Measurements from ENCODE around the gene PABPN1L.

Gene PABPN1L

DNA sequence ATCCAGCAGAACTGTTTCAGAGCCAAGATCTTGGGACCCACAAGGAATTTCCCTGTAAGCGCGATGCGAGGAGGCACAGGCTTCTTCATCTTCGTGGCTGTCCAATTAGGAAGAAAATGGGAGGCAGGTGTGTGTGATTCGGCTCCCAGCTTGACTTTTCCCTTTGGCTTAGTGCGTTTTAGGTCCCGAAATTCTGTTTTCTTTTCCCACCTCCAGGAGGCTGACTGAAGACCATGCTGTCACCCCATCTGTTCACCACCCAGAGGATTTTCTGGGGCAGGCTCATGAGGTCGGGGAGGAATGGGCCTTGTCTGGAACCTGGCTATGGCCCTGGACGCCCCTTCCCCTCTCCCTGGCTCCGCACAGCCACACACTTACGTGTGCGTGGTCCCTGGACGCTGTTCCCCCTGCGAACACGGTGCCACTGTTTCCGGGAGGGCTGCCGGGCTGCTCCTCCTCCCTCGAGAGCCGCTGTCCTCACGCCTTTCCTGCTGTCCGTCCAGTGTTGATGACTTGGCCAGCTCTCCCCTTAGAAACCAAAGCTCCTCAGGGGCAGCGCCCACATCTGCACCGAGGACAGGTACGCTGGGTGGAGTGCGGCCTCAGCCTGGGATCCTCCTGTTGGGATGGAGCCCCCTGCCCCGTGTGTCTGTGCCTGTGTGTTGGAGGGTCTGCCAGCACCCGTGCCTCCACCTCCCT is 2.7 kb upstream of the PABPN1L start:
- DNase-seq (ENCODE audit: low spot score) = no peak

DNA sequence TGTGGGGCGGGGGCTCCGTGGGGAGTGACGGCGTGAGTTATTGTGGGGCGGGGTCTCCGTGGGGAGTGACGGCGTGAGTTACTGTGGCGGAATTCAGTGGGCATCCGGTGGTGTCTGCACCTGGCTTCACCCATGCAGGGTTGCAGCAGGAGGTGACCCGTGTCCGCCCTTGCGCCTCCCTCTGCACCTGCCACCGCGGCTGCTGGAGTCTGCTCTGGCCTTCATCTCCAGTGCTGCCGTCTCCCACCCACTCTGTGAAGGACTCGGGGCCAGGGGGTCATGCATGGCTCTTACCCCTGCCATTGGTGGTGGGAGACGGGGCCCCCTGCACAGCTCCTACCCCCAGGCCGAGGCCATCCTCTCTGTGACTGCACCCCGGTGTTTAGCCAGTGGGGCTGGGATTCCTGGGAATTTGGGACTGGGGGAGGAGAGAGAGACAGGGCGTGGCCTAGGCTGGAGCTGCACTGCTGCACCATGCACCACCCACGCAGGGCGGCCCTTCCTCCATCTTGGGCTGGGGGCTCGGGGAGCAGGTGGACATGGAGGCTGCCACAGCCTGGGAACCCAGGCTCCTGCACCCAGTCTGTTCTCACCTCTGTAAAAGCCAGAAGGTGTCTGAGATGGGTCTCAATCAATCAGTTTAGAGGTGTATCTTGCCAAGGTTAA is 1.3 kb upstream of the PABPN1L start:
- no peak for DNase-seq (ENCODE audit: low spot score)

DNA sequence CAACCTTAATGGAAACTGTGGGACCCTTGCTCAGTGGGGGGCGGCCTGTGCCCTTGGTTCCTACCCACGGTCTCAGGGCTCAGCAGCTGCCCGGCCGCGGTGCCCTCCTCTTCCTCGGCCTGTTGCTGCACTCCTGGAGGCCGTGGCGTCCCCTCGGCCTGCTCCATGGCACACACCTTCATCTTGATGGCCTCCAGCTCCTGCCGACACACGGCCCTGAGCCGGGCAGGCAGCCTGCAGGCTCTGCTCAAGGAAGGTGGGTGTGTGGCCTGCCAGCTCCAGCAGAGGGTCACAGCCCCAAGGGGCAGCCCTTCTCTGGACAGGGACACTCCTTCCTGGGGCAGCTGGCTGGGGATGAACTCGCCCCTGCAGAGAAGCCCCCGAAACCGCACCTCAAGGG is 718 bp downstream of the PABPN1L start:
- no peak for DNase-seq (ENCODE audit: low spot score)

DNA sequence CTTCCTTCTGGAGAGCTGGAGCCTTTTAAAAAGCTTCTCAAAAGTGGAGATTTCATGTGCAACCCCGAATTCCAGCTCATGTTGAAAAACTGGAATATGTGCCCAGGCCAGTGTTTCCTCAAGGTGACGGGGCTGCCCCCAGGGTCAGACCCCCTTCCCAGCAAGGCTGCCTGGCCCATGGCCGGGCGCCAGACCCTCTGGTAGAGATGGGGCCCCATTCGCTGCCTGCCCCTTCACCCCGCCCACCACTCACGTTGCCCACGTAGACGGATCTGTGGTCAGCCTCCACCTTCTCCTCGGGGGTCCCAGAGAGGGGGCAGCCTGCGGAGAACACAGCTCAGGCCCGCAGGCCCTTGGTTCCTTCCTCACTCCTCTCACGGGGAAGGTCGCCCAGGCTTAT is 1.1 kb downstream of the PABPN1L start:
- DNase-seq (ENCODE audit: low spot score) = no peak

DNA sequence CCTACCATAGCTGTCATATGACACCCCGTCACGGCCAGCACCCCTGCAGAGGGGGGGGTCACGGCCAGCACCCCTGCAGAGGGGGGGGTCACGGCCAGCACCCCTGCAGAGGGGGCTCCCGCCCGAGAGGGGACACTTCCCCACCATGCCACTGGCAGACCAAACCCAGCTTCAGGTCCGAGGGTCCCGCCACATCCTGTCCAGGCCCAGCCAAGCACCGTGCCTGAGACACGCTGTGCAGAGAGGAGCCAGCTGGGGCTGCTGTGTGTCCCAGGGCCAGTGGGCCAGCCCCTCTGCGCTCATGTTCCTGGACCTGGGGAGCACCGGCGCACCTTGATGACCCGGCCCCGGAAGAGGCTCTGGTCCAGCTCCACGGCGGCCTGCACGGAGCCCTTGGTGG is 1.9 kb downstream of the PABPN1L start:
- DNase-seq (ENCODE audit: low spot score) = no peak

DNA sequence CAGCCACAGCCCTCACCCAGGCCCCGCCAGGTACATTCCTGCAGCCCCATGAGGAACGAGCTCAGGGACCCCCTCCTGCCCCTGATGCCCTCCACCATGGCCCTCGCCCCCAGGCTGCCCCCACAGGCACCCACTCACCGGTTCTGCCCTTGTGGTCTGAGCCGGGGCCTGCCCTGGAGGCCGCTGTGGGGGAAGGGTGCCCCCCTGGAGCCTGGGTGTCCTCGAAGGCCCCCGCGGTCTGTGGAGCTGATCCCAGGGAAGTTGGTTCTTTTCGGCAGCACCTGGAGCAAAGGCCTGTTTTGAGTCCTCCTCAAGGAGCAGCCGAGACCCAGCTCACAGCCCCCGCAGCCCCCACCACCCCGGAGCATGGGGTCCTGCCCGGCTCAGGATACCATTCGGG is 2.4 kb downstream of the PABPN1L start:
- no peak for DNase-seq (ENCODE audit: low spot score)

DNA sequence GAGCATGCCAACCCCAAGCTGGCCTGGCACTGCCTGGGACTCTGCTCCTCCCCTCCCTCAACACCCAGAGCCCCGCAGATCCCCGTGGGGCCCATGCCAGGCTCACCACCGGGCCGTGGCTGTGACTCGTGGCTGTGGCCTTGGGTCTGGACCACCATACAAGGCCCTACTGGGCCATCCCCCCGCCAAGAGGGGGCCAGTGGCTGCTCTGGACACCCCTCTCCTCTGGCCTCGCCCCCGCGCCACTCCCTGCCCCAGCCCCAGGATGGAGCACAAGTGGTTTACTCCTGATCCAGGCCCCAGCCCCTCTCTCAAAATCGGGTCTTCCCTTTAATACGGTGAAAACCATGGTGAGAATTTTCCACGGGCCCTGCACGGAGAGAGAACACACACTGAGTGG is 3.0 kb downstream of the PABPN1L start:
- no peak for DNase-seq (ENCODE audit: low spot score)

DNA sequence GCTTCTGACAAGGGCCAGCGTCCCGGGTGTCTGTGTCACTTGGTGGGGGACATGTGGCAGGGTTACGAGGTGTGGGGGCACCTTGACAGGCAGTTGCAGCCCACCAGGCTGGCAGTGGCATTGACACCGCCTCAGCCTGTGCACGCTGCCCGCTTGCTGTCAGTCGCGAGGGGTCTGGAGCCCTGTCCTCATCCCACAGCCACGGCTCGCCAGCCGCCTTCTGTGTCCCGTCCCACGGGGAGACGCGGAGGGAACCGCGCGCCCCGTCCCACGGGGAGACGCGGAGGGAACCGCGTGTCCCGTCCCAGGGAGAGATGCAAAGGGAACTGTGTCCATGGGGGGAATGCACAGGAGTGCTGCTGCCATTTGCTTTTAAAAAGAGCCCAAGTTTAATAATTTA is 3.5 kb downstream of the PABPN1L start:
- DNase-seq (ENCODE audit: low spot score) = no peak

DNA sequence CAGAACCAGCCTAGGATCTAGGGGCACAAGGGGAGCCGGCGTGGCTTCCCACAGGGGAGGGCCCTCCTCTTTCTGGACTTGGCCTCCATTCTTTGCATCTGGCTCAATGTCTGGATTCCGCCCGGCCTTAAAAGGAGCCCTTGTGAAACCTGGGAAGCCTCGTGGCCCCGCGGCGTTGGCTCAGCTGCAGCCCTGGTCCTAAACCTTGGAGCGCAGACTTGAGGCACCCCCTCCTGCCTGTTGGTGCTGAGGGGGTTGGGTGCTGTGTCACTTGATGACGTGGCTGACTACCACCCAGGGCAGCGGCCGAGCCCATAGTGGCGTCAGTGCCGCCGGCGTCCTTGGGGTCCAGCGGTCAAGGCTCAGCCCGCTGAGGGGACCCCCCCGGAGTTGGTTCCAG is 5.1 kb downstream of the PABPN1L start:
- DNase-seq (ENCODE audit: low spot score) = no peak

DNA sequence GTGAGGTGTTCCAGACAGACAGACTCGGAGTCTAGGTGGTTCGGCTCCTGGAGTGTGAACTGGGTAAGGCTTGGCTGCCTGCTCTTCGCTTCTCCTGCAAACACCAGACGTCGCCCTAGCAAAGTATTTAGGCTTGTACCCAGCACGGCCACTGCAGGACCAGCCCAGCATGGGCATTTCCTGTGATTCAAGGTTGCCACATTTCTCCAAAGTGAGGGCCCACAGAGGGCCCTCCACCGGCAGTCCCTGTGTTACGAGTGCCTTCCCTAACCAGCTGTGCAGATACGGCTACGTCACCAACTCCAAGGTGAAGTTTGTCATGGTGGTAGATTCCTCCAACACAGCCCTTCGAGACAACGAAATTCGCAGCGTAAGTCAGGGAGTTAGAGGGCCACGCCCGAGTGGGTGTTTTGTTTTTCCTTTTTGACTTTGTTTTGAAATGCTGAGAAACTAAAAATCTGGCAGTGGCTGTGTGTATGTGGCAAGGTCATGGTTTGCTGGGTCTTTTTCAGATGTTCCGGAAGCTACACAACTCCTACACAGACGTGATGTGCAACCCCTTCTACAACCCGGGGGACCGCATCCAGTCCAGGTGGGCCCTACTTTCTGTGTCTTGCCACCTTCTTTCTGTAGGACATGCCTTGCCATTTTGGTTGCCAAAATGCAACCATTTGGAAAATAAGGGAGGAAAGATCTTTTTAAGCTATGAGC is 6.9 kb downstream of the PABPN1L start:
- no peak for DNase-seq (ENCODE audit: low spot score)

DNA sequence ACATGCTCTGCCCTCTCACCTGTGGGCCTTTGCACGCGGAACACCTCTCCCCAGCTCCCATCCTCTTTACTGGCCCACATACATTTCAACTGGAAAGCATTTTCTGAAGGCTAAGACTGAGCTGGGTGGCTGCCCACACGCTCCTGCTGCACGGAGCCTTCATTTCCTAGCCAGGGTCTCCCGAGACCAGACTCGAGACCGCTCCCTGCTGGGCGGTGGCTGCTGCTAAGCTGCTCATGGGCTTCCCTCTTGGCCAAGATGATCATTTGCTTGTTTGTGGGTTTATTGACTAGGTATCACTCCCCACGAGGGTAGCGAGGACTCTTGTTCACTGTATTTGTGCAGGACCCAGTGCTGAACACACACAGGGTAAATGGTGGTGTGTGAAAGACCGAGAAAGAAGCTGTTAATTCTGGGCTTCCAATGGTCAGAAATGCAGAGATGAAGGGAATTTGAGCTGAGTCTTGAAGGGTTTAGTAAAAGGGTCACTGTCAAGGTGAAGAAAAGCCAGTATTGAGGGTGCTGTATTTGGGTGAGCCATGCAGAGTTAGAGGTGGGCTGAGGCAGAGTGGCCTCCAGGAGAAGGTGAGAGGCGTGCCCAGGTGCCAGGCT is 8.6 kb downstream of the PABPN1L start:
- DNase-seq (ENCODE audit: low spot score) = peak; percentile 85

DNA sequence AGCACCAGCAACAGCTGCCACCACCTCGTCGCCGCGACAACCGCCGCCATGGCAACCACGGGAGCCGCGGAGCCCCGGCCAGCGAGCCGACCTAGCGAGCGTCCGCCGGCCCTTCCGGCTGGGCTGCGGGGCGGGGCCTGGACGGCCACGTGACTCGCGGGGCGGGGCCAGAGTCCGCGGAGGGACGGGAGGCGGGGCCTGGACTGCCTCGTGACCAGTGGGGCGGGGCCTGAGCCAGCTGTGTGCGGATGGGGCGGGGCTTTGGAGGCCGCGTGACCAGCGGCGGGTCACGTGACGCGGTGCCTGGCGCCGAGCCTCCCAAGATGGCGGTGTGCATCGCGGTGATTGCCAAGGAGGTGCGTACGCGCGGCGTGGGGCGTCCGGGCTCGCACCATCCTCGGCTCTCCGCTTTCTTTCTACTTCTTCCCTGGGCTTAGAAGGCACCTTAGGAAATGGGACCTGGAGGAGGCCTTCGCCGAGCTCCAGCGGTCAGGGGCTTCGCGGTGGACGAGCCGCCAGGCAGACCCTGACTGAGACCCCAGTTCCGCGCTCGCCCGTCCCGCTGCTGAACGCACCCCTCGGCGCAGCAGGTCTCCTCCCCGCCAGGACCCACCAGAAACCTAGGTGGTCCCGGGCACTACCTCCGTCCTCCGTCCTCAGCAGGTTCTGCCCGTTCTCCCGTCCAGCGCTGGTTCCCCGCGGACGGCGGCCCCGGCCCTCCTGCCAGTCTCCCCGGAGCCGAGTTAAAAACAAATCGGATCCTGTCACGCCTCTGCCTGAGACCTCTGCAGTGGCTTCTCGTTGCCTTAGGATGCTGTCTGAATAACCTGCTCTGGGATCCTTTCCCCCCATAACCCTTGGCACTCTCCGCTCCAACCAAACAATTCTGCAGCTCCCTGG is 9.4 kb downstream of the PABPN1L start, which contains the start of the genes GALNS and TRAPPC2L:
Gene GALNS, minus strand, starts transcription at position 120 of the 900 bp plus-strand sequence. Its CDS starts 70 bp downstream, at position 50.
Gene TRAPPC2L, plus strand, starts transcription at position 300 of the 900 bp plus-strand sequence. Its CDS starts 24 bp downstream, at position 324.
- peak; percentile 96 for DNase-seq (ENCODE audit: low spot score)

DNA sequence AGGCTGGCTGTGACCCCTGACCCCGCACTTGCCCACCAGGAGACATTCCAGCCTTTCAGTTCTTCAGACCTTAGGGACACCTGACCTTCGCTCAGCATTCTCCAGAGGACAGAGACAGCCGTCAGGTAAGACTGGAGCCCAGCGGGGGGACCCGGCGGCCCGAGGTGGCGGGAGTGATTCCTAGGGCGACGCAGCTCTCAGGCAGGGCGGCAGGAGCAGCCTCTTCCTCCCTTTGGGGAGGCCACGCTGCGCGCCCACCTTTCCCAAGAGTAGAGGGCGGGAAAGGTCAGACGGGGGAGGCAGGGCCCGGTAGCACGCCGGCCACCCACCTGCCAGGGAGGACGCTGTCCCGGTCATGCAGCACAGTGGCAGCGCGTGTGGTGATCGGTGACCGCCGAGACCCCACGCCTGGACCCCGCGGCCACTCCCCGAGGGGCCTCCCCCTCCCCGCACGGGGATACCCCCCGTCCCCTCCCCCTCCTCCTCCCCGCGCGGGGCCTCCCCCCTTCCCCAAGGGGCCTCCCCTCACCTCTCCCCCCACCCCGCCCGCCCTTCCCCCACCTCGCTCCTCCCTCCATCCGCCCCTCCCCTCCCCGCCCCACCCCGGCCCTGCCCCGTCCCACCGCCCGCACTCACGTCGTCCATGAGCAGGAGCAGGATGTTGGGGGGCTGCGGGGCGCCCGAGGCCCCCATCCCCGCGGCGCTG is 10.2 kb downstream of the PABPN1L start:
- no peak for DNase-seq (ENCODE audit: low spot score)

DNA sequence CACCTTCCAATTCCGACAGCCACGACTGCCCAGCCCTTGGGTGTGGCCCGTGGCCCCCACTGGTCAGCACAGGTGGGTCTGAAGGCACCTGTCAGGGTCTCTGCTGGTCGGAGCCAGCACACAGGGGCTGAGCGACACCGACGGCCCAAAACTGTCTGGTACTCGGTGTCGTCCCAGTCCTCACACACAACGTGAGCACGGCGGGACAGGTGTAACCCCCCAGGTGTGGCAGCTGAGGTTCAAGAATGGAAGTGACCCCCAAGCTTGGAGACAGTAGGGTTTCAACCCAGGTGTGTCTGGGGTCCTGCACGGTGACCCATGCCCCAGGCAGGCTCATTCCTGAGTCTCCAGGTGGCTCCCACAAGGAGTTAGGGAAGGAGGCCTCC is 10.7 kb downstream of the PABPN1L start:
- DNase-seq (ENCODE audit: low spot score) = no peak

DNA sequence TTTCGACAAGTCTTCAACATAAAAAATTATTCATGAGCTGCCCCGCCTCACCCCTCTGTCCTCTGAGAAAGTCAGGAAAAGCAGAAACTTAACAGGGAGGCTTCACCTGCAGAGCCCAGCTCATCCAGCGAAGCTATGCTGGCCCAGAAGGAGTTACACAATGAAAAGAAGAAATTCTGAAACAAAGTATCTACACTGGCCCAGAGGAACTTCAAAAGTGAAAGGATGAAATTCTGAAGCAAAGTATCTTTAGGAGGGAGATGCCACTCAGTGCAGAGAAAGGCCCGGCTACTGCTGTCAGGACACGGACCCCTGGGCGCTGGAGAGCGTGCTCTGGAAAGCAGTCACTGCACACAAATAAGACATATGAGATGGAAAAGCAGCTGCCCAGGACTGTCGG is 11.3 kb downstream of the PABPN1L start:
- DNase-seq (ENCODE audit: low spot score) = no peak

DNA sequence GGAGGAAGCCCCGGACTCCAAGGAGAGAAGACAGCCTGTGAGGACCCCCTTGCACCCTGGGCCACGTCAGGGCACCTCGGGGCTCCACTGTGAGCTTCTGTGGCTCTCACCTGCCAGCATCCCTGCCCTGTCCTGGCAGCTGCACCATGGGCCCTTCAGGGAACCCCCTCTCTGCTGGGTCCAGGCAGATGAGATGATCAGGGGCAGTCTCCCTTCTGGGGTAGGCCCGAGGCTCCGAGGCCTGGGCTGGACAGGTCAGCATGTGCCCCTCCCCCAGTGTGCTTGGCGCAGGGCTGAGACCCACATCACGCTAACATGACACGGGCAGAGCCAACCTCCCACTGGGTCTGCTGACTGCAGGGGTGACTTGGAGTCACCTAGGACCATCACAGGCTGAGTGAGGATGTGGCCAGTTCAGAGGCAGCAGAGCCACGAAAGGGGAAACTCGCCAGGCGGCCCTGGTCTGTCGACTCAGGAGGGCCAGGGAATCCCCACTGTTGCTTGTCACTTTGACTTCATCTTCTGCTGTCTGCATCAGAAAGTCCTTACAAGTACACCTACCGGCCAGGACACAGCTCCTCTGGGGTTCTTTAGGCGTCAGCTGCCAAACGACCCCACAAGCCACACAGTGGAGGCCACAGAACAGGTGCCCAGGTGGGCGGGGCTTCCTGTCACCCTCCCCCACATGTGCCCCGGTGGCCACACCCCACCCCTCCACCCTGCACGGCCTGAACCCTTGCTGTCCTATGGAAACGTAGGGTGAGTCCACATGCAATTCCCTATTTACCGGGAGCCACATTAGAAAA is 12.0 kb downstream of the PABPN1L start:
- DNase-seq (ENCODE audit: low spot score) = no peak

DNA sequence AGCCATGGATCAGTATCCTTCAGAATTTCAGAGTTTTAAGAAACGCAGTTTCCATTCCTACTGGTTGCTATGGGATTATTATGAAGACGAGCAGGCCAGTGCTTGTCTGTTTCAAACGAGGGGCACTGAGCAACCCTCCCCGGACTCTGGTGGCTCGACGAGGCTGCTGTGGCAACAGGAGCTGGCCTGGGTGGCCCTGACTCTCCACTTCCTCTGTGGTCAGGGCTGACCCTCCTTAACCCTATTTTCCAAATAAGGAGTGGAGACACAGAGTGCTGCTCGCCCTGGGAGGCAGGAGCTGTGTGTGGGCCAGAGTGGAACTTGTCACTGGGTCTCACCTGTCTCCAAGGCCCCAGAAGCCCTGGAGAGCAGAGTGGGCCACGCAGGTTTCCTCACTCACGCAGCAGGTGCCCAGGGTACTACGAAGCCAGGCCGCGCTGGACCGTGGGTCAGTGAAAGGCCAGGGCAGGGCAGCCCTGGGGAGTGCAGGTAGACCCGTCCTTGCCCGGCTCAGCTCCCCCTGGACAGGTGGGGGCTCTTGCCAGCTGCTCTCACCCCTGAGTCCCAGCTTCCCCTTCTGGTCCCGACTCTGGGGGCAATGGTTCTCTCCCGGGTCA is 13.0 kb downstream of the PABPN1L start:
- no peak for DNase-seq (ENCODE audit: low spot score)

DNA sequence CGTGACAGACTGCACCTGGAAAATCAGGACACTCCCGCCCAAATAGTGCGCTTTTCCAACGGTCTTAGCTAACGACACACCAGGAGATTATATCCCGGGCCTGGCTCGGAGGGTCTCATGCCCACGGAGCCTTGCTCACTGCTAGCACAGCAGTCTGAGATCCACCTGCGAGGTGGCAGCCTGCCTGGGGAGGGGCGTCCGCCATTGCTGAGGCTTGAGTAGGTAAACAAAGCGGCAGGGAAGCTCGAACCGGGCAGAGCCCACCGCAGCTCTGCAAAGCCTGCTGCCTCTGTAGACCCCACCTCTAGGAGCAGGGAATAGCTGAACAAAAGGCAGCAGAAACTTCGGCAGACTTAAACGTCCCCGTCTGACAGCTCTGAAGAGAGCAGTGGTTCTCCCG is 14.8 kb downstream of the PABPN1L start:
- DNase-seq (ENCODE audit: low spot score) = no peak

DNA sequence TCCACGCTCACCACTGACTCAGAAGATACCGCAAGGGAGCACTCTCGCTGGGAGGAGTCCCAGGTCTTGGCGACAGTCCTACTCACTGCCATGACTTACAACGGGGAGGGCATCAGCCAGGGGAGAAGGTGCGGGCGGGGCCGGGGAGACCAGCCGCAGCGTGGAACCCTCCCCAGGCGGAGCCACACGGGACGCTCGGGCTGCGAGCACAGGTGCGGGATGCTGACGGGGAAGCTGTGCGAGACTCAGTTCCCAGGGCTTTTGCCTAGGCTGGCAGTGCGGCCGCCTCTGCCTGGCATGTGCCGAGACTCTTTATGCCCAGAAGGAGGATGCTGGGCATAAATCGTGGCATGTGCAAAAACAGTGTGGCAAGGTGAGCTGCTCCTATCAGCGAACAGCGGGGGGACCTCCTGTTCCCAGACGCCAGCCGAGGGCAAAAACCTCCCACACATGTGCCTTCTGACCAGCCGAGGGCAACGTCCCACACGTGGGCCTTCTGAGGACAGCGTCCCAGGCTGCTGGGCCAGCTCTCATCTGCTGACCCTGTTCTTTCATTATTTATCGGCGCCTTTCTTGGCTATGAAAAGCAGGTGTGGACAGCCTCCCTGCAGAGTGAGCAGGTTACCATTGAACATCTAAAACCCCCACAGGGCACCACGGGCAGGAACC is 15.8 kb downstream of the PABPN1L start:
- DNase-seq (ENCODE audit: low spot score) = no peak

All from globus pallidus (tissue), 1 donor.